Colonic mucosa (tissue), 4 donors: ENCODE data around the gene CRYBB1. TPM values are rescaled to one million over a fixed set of nuclear protein-coding genes. Genes with fewer than 3 reads are reported as not detected.

Source experiments
- DNase-seq: peaks from one replicate; pipeline ENCODE4 v3.0.0-alpha.2; 2020
- H3K27ac ChIP-seq: fragments of 200-600 bp; one replicate; pipeline ENCODE4 v1.8.0; 2021
- H3K27me3 ChIP-seq: fragments of 200-600 bp; one replicate; pipeline ENCODE4 v1.8.0; 2021
- H3K36me3 ChIP-seq: fragments of 200-600 bp; one replicate; pipeline ENCODE4 v1.8.0; 2021
- H3K4me1 ChIP-seq: fragments of 200-600 bp; one replicate; pipeline ENCODE4 v1.8.0; 2021; ENCODE audit warnings: mild to moderate bottlenecking
- H3K4me3 ChIP-seq: fragments of 200-600 bp; one replicate; pipeline ENCODE4 v1.8.0; 2021
- H3K9ac ChIP-seq, 2 donors: one replicate each; pipeline ENCODE4 v1.7.0; 2013; ENCODE audit warnings: control low read depth in 2 of 2, low read depth in 2 of 2, low read length in 2 of 2
- H3K9me3 ChIP-seq: fragments of 200-600 bp; one replicate; pipeline ENCODE4 v1.8.0; 2021
- intact Hi-C: fragments of 100-400 bp; cut with DNase I; formaldehyde crosslinking; loops from one replicate; pipeline ENCODE4 v1.14.1; 2022
- total RNA-seq, 2 donors: library from RNA; stranded (reverse); fragmentation: NEBNext Ultra II Directional in 1 of 2; extraction: Animal tissue kit (Norgen Biotek cat#: 25700) in 1 of 2; gene quantifications; one replicate each; pipeline ENCODE4 v1.2.1, GENCODE V29; 2021
- TF ChIP-seq, protein P1 (sequence below): fragments of 200-600 bp; IDR thresholded peaks from one replicate; pipeline ENCODE4 v1.8.0; 2022; ENCODE audit warnings: antibody characterized with exemption, mild to moderate bottlenecking
- donor health status: healthy.
- donor health status: DM: no; HTN: no; CAD: no.
- donor health status: DM: no; HTN: no; CAD: no.

The CRYBB1 gene
- total RNA-seq, 2 donors from 2014 or later = 0.32 TPM; not detected in 1

DNA sequence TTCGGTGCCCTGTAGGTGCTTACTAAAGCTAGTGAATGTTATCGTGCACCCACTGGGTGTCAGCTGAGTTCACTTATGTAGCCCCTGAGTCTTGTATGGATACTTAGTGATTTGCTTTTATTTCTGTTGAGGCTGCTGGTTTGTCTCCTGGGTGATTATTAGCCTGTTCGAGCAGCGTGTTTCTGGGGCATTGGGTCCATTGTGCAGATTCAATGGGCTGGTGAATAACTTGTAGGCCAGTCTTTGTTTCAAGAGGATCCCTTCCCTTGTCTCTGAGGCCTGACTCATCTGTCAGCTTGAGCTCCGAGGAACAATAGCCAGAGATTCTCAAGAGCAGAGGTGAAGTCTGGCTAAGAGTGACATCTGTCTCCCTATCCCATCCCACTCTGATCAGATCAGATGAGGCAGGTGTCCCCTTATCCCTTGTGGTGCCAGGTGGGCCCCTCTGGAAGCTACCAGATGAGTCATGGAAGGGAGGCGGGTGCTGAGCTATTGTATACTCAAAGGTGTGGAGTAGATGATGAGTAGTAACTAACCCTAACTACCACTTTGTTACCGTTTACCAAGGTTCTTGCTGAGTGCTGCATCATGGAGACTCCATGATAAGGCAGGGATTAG is 43.2 kb upstream of the CRYBB1 start:
- no peaks in the 10 kb centered on the region for H3K9me3 ChIP-seq
- no peak overlapping the region for H3K4me3 ChIP-seq
- no peak for DNase-seq
- H3K27me3 ChIP-seq = peaks cover 24% of the 10 kb centered on the region
- no peaks in the 10 kb centered on the region for H3K36me3 ChIP-seq
- TF ChIP-seq, protein P1, sequence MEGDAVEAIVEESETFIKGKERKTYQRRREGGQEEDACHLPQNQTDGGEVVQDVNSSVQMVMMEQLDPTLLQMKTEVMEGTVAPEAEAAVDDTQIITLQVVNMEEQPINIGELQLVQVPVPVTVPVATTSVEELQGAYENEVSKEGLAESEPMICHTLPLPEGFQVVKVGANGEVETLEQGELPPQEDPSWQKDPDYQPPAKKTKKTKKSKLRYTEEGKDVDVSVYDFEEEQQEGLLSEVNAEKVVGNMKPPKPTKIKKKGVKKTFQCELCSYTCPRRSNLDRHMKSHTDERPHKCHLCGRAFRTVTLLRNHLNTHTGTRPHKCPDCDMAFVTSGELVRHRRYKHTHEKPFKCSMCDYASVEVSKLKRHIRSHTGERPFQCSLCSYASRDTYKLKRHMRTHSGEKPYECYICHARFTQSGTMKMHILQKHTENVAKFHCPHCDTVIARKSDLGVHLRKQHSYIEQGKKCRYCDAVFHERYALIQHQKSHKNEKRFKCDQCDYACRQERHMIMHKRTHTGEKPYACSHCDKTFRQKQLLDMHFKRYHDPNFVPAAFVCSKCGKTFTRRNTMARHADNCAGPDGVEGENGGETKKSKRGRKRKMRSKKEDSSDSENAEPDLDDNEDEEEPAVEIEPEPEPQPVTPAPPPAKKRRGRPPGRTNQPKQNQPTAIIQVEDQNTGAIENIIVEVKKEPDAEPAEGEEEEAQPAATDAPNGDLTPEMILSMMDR = no peak
- no peak overlapping the region for H3K9ac ChIP-seq
- peaks cover 7% of the 10 kb centered on the region for H3K4me1 ChIP-seq
- H3K27ac ChIP-seq = no peak overlapping the region
- intact Hi-C loops = no loop called here

GRCh38 chr22:26660356-26660755 is 42.5 kb upstream of the CRYBB1 start:
- DNase-seq = no peak
- TF ChIP-seq, protein P1 = no peak
- intact Hi-C loops = no loop called here

DNA sequence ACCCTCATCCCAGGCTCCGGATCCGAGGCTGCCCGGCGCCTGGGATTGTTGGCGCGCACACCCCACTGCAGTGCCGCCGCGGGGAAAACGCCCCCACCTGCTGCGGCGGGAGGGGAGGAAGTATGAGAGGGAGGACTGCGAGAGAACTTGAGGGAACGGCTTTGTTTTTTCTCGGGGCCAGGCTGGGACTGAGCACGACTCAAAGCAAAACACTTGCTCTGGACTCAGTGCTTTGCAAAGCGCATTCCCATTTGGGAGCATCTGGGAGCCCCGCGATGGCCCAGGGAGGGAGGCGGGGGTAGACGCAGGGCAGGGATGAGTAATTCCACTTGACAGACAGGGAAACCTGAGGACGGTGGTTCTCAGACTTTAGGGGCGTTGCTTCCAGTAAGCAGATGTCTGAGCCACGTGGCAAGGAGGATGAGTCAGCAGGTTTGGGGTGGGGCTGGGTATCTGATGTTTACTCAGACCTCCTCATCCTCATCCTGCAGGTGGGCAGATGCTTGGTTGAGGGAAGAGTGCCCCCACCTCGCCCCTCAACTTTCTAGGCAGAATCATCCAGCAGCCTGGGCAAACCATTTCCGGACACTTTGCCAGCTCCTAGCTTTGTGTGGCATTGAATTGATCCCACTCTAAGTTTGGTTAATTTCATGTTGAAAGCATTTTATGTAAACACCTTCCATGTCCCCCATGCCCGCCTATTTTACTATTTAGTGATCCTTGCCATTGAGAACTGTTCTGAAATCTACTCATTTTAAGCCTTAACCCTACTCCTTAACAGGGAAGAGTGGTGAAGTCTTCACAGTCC is 41.0 kb upstream of the CRYBB1 start:
- H3K9ac ChIP-seq = peak overlapping the region in 1 of 2 donors; percentile 12
- TF ChIP-seq, protein P1 = no peak
- H3K27ac ChIP-seq = no peak overlapping the region
- intact Hi-C loops = no loop called here
- H3K27me3 ChIP-seq = peaks cover 24% of the 10 kb centered on the region
- H3K9me3 ChIP-seq = no peaks in the 10 kb centered on the region
- DNase-seq = peak; percentile 54
- H3K4me3 ChIP-seq = peak overlapping the region; percentile 33
- H3K4me1 ChIP-seq = peaks cover 7% of the 10 kb centered on the region
- no peaks in the 10 kb centered on the region for H3K36me3 ChIP-seq

More at GRCh38 chr22:26660356-26660755, 42.5 kb upstream of the CRYBB1 start:
- no peaks in the 10 kb centered on the region for H3K9me3 ChIP-seq
- peaks cover 7% of the 10 kb centered on the region for H3K4me1 ChIP-seq
- H3K27ac ChIP-seq = no peak overlapping the region
- no peak overlapping the region for H3K4me3 ChIP-seq
- peaks cover 24% of the 10 kb centered on the region for H3K27me3 ChIP-seq
- no peaks in the 10 kb centered on the region for H3K36me3 ChIP-seq
- H3K9ac ChIP-seq = no peak overlapping the region

GRCh38 chr22:26658161-26658560 is 40.3 kb upstream of the CRYBB1 start:
- Histone ChIP-seq H3K9ac (peak overlapping the region in 1 of 2 donors; percentile 12), H3K27me3 (peaks cover 24% of the 10 kb centered on the region)
- intact Hi-C loops = no loop called here

More at GRCh38 chr22:26658161-26658560, 40.3 kb upstream of the CRYBB1 start:
- no peak overlapping the region for H3K27ac ChIP-seq
- TF ChIP-seq, protein P1 = no peak
- H3K9me3 ChIP-seq = no peaks in the 10 kb centered on the region
- H3K4me1 ChIP-seq = peaks cover 7% of the 10 kb centered on the region
- no peak for DNase-seq
- H3K36me3 ChIP-seq = no peaks in the 10 kb centered on the region
- peak overlapping the region; percentile 33 for H3K4me3 ChIP-seq
